Brain microvascular endothelial cell (primary cell): ENCODE results near the gene CBLC.

Source experiments
- DNase-seq: peaks from one replicate; pipeline ENCODE4 v3.0.0-alpha.2; 2020
- H3K27ac ChIP-seq: fragments of 250-450 bp; sonication (Bioruptor Pico); 2 replicates; pipeline ENCODE4 v1.5.1; 2020; ENCODE audit warnings: mild to moderate bottlenecking, moderate library complexity
- H3K27me3 ChIP-seq: fragments of 250-450 bp; sonication (Bioruptor Pico); replicated peaks from 2 replicates; pipeline ENCODE4 v1.5.1; 2020; ENCODE audit warnings: mild to moderate bottlenecking
- H3K36me3 ChIP-seq: fragments of 250-450 bp; sonication (Bioruptor Pico); replicated peaks from 2 replicates; pipeline ENCODE4 v1.5.1; 2020; ENCODE audit warnings: mild to moderate bottlenecking
- H3K4me3 ChIP-seq: 2 replicates; pipeline ENCODE4 v1.5.1; 2011; ENCODE audit warnings: low read depth, mild to moderate bottlenecking, control low read depth, low read length, moderate library complexity
- CTCF ChIP-seq: IDR thresholded peaks from 2 replicates; pipeline ENCODE4 v1.5.1; 2011; ENCODE audit warnings: low read depth, mild to moderate bottlenecking, moderate library complexity, low read length, control low read depth, inconsistent platforms; ENCODE audit errors: missing control alignments
- in situ Hi-C: cut with HindIII; loops from 2 replicates; pipeline ENCODE4 v1.10.0; 2017; ENCODE audit warnings: low sequenced_read_pairs, low pct_ligation_motif_present

Gene CBLC

GRCh38 chr19:44783545-44783944 is 5.9 kb downstream of the CBLC start:
- no peaks in the 10 kb centered on the region for H3K36me3 ChIP-seq
- TF ChIP-seq CTCF = no peak
- no peaks in the 10 kb centered on the region for H3K27me3 ChIP-seq
- no peak overlapping the region for H3K4me3 ChIP-seq
- in situ Hi-C loops = no loop called here
- no peak for DNase-seq
- H3K27ac ChIP-seq = no peak overlapping the region

GRCh38 chr19:44785271-44785670 is 7.6 kb downstream of the CBLC start:
- no peak overlapping the region for H3K4me3 ChIP-seq

GRCh38 chr19:44785993-44786392 is 8.3 kb downstream of the CBLC start:
- H3K27ac ChIP-seq = no peak overlapping the region
- in situ Hi-C loops = no loop called here
- H3K4me3 ChIP-seq = no peak overlapping the region
- no peak for DNase-seq
- H3K36me3 ChIP-seq = no peaks in the 10 kb centered on the region
- H3K27me3 ChIP-seq = no peaks in the 10 kb centered on the region
- TF ChIP-seq CTCF = no peak

More at GRCh38 chr19:44785271-44785670, 7.6 kb downstream of the CBLC start:
- in situ Hi-C loops = no loop called here
- no peak for DNase-seq
- no peak overlapping the region for H3K27ac ChIP-seq
- no peak for TF ChIP-seq CTCF
- H3K36me3 ChIP-seq = no peaks in the 10 kb centered on the region
- no peaks in the 10 kb centered on the region for H3K27me3 ChIP-seq

GRCh38 chr19:44788971-44789370 is 11.3 kb downstream of the CBLC start:
- no peaks in the 10 kb centered on the region for H3K27me3 ChIP-seq
- H3K4me3 ChIP-seq = no peak overlapping the region
- TF ChIP-seq CTCF = no peak
- H3K27ac ChIP-seq = no peak overlapping the region
- DNase-seq = no peak
- in situ Hi-C loops = no loop called here
- H3K36me3 ChIP-seq = no peaks in the 10 kb centered on the region

GRCh38 chr19:44789943-44790483 is 12.3 kb downstream of the CBLC start:
- Histone ChIP-seq H3K4me3 (no peak overlapping the region), H3K27ac (no peak overlapping the region), H3K36me3 (no peaks in the 10 kb centered on the region), H3K27me3 (no peaks in the 10 kb centered on the region)
- no peak for DNase-seq
- in situ Hi-C loops = no loop called here
- no peak for TF ChIP-seq CTCF

- in situ Hi-C loops = no loop called here
- no peaks in the 10 kb centered on the region for H3K36me3 ChIP-seq
- H3K27me3 ChIP-seq = no peaks in the 10 kb centered on the region
- no peak overlapping the region for H3K27ac ChIP-seq
- TF ChIP-seq CTCF = no peak
- no peak for DNase-seq
- H3K4me3 ChIP-seq = no peak overlapping the region
Observed at GRCh38 chr19:44792281-44792680, 14.6 kb downstream of the CBLC start.
